CD4-positive, alpha-beta T cell treated with Interferon gamma for 1 hour (primary cell): ENCODE measurements around the gene KHDC3L.

Experiments
- DNase-seq: peaks from one replicate; pipeline ENCODE4 v3.0.0-alpha.2; 2020

The KHDC3L gene

GRCh38 chr6:73362358-73362757 lies at the start of gene KHDC3L:
KHDC3L (plus strand) TSS chr6:73362658; CDS start chr6:73362730, 72 bp downstream.
- DNase-seq = no peak

- DNase-seq = no peak
Measured at GRCh38 chr6:73314577-73315492, 47.6 kb upstream of the KHDC3L start.

DNA sequence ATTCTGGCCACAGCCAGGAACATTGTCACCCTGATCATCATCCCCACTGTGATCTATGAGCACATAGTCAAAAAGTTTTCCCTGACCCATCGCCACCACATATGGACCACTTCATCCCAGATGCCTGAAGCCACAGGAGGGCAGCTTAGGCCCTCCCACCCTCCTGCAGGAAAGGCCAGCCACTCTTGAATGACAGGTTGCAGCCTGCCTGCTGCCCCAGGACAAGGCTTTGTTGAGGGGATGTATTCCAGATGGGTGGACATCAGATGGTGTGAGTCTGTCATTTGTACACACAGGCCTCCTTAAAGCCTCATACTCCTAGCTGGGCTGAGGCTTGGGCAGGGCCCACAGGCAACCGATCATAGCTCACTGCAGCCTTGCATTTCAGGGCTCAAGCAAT lies 39.1 kb upstream of the KHDC3L start:
- no peak for DNase-seq

GRCh38 chr6:73325656-73326055 lies 36.8 kb upstream of the KHDC3L start:
- no peak for DNase-seq

DNA sequence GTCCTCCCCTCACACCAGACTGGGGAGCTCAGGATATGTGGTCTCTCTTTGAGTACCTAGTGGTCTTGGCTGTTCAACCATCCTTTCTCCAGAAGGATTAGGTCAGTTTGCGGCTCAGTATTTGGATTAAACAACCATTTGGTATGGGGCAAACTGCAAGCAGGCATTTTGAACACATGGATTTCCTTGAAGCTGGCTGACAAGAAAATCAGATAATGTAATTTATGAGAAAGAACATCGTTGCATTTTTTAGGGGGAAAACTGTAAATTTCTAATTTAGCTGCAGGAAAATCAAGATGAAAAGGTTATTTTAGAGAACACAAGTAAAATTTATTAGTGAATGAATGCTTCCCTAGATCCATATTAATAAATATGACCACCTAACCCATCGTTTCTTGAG lies 33.7 kb upstream of the KHDC3L start:
- no peak for DNase-seq

GRCh38 chr6:73329201-73329600 lies 33.3 kb upstream of the KHDC3L start:
- DNase-seq = no peak

GRCh38 chr6:73339340-73339739 lies 23.1 kb upstream of the KHDC3L start:
- DNase-seq = no peak

- DNase-seq = no peak
Measured at GRCh38 chr6:73340048-73340447, 22.4 kb upstream of the KHDC3L start.

DNA sequence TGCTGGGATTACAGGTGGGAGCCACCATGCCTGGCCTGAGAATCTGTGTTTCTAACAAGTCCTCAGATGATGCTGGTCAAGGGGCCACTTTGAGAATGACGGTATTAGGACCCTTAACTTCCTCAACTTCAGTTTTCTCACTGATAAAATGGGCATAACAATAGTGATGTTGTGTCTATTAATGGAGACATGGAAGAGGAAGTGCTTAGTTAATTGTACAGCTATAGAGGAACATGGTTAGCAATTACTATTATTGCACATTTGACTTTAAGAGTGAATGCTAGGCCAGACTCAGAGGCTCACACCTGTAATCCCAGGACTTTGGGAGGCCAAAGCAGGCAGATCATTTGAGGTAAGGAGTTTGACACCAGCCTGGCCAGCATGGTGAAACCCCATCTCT lies 21.1 kb upstream of the KHDC3L start:
- no peak for DNase-seq

GRCh38 chr6:73342174-73342573 lies 20.3 kb upstream of the KHDC3L start:
- no peak for DNase-seq

DNA sequence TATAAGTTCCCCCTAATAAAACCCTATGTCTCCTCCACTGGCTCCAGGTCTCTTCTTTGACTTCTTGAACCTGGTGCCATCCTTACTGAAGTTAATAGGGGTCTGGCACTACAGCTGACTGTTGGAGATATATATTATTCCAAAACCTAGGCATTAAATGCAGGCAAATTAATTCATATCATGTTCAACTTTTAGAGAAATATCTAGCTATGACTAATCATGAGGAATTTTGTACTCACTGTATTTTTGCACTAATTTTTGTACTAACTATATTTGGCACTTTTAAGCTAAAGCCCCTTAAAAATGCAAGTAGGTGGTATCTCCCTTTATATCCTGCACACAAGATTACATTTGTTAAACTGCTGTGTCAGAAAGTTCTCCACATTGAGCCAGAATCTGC lies 19.3 kb upstream of the KHDC3L start:
- no peak for DNase-seq

DNA sequence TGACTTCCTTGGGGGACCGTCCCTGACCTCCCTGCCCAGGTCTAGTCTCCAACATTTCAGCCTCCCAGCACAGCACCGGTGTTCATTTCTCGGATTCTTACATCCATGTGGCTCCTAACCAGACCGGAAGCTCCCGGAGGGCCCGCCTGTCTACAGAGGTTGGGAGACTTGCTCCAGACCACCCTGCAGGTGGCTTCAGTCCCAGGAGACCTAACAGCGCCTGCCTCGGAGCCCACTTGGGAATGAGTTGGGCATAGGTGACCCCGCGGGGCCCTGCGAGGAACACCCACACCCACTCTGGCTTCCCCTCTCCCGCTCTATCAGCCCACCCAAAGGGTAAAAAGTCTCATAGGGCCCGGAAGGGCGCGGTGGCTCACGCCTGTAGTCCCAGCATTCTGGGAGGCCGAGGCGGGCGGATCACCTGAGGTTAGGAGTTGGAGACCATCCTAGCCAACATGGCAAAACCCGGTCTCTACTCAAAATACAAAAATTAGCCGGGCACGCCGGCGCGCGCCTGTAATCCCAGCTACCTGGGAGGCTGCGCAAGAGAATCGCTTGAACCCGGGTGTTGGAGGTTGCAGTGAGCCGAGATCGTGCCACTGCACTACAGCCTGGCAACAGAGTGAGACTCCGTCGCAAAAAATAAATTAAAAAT lies 13.8 kb upstream of the KHDC3L start:
- DNase-seq = no peak

DNA sequence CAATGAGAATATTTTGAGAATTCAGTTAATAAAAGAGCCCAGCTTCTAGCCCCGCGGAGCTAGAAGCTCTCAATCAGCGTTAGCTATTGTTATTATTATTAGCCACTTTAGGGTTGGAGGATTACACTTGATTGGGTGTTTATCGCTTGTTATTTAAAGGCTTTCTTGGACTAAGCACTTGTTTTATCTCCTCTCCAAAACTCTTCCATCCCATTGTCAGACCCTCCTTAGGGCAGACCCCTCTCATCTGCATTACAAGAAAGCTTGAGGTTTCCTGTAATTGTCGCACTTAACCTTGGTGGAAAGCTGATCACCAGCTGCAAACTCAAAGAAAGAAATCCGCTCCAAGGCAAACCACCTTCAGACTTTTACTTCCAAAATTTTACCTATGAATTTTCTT lies 13.1 kb upstream of the KHDC3L start:
- no peak for DNase-seq

DNA sequence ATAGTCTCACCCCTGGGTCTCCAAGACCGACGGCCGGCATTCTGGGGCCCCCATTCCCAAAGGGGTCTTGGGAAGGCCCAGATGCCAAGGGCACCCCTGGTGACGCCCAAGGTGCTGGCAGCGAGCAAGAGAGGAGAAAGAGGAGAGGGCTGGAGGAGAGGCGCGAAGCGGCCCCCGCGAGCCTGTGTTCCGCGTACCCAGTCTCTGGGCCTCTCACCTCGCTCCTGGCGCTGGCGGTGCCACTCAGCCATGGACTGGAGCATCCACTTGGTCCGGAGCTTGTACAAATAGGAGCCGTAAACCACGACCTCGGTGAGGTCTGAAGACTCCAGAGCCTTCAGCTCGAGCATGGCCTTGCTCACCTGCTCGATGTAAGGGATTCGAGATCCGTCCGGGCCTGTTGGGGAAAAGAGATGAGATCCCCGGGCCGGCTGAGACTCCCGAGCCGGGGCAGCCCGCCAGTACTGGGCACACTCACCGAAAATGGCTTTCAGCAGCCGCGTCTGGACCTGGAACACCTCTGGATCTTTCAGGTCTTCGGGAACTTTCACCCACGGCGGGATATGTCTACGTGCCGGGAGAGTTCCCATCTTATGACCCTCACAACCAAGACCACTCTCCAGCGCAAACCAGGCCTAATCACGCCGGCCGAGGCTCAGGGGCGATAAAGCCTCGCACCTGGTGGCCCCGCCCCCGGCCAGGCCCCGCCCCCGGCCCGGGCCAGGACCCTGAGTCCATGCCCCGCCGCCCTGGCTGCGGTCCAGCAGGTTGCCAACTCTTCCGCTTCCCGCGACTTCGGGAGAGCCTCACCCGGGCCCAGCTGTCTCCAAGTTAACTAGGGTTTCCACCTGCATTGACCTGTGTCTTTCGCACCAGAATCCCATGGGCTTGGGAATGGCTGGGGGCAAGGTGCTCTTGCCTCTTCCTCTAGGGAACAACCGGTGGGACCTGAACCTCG lies 8.5 kb upstream of the KHDC3L start, which contains the start of gene DPPA5:
TSS of gene DPPA5 (minus strand) at position 641 of the 958 bp plus-strand sequence. CDS start at position 590, 51 bp downstream.
- DNase-seq = no peak

DNA sequence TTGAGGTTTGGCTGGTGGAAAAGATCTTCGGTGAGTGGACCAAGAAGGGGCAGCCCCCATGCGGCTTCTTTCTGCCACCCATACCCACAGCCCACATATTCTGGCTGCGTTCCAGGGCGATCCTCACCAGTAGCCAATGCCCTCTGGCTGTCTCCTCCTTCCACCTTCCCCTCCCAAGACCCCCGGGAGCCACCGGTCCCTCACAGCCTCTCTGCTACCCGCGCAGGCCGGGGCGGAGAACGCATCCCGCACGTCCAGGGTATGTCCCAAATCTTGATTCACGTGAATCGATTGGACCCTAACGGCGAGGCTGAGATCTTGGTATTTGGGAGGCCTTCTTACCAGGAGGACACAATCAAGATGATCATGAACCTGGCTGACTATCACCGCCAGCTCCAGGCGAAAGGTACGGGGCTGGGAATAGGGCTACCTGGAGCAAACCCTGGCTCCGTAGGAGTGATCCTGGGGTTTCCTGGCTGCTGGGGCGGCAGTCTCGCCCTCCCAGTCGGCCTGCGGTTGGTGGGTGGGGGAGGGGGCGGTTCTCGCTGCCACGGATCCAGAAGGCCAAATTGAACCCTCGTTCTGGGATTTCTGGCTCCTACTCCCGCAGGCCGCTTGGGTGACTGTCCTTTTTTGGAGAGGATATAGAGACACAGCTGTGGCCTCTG lies 545 bp downstream of the KHDC3L start:
- DNase-seq = no peak

- DNase-seq = no peak
Measured at GRCh38 chr6:73363537-73363875, 1.0 kb downstream of the KHDC3L start.

DNA sequence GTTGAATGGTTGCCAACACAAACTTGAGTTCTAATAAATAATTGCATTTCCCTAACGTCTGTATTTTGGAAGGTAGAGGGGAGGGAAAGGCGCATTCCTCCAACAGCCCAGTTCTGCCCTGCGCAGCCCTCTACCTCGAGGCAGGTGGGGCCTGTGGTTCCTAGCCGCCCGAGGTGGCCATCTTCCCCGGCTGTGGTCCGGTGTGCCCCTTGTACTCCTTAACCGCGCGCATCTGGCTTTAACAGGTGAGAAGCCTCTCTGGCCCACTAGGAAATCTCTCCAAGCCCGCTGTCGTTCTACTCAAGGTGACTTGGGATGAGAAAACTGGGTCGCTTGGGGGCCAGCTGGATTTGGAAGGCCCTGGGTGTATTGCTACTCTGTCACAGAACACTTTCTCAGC lies 1.7 kb downstream of the KHDC3L start:
- DNase-seq = no peak

DNA sequence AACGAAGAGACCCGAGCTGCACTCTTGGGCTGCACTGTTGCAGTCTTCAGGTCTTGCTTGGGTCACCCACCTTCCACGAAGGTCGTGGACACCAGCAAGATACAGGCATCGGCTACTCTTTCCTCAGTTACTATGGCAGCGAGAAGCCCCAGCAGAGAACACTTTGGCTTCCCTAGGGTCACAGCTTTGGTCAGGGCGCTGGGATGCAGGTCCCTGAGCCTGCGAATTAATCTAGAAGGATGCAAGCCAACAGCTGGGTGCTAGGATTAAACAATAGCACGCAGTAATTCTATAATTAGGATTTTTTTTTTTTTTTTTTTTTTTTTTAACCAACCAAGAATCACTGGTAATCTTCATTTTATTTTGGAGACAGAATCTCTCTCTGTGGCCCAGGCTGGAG lies 2.1 kb downstream of the KHDC3L start:
- DNase-seq = no peak

GRCh38 chr6:73367761-73368355 lies 5.4 kb downstream of the KHDC3L start:
- no peak for DNase-seq

DNA sequence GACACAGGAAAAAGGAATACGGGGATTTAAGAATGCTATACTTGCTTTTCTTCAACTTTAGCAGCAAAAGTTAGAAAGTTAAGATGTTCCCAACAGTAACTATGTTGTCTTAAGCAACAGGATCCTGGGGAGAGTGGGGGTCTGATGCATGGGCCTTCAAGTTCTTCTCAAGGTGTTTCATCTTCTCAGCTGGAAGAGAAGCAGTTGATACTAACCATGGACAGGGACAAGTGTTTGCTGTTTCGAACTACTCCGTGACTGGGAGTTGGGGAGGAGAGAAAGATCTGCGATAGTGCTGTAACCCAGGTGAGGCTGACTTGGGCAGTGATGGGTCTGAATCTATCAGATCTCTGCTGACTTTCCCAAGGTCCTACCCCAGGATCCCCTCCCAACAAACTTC lies 6.2 kb downstream of the KHDC3L start:
- DNase-seq = no peak

GRCh38 chr6:73369157-73369556 lies 6.7 kb downstream of the KHDC3L start:
- no peak for DNase-seq

- no peak for DNase-seq
Measured at GRCh38 chr6:73369563-73369962, 7.1 kb downstream of the KHDC3L start, which contains the start of gene OOEP. OOEP (minus strand) TSS chr6:73369897; CDS start chr6:73369792, 105 bp downstream.
